Measurements from ENCODE around the gene ANKRD49.
A peak's percentile ranks its signal among the peaks of the same experiment; 100 is the strongest.

ANKRD49 gene

GRCh38 chr11:94516725-94517124 lies 22.9 kb downstream of the ANKRD49 start:
- DNase-seq (ENCODE audit: low read depth): no peak
- H3K4me3 ChIP-seq (ENCODE audit: low read depth, low read length): no peak overlapping the region
- no peak for TF ChIP-seq CTCF (IDR thresholded peaks at IDR 0.05; ENCODE audit: control insufficient read depth, extremely low read depth, insufficient read depth)

- no peak for TF ChIP-seq CTCF (IDR thresholded peaks at IDR 0.05; ENCODE audit: control insufficient read depth, extremely low read depth, insufficient read depth)
- DNase-seq (ENCODE audit: low read depth): no peak
- no peak overlapping the region for H3K4me3 ChIP-seq (ENCODE audit: low read depth, low read length)
These were observed 24.5 kb downstream of the ANKRD49 start for GRCh38 chr11:94518300-94518699.

- H3K4me3 ChIP-seq (ENCODE audit: low read depth, low read length): no peak overlapping the region
- DNase-seq (ENCODE audit: low read depth): no peak
- peak; percentile 52 for TF ChIP-seq CTCF (IDR thresholded peaks at IDR 0.05; ENCODE audit: control insufficient read depth, extremely low read depth, insufficient read depth)
These were observed 25.8 kb downstream of the ANKRD49 start for GRCh38 chr11:94519478-94520084.

GRCh38 chr11:94521684-94522083 lies 27.9 kb downstream of the ANKRD49 start:
- DNase-seq (ENCODE audit: low read depth): no peak
- peak; percentile 48 for TF ChIP-seq CTCF (IDR thresholded peaks at IDR 0.05; ENCODE audit: control insufficient read depth, extremely low read depth, insufficient read depth)
- H3K4me3 ChIP-seq (ENCODE audit: low read depth, low read length): no peak overlapping the region

- DNase-seq (ENCODE audit: low read depth): no peak
- TF ChIP-seq CTCF (IDR thresholded peaks at IDR 0.05; ENCODE audit: control insufficient read depth, extremely low read depth, insufficient read depth): no peak
- no peak overlapping the region for H3K4me3 ChIP-seq (ENCODE audit: low read depth, low read length)
These were observed 30.6 kb downstream of the ANKRD49 start for GRCh38 chr11:94524341-94524740.

- H3K4me3 ChIP-seq (ENCODE audit: low read depth, low read length): no peak overlapping the region
- no peak for DNase-seq (ENCODE audit: low read depth)
- TF ChIP-seq CTCF (IDR thresholded peaks at IDR 0.05; ENCODE audit: control insufficient read depth, extremely low read depth, insufficient read depth): no peak
These were observed 32.0 kb downstream of the ANKRD49 start for GRCh38 chr11:94525546-94526324.

Measured in LNCaP clone FGC (cell line).